Skeletal muscle tissue (tissue), 4 donors: Measurements from ENCODE around the gene TEDC1. TPM values are rescaled to one million over a fixed set of nuclear protein-coding genes. Genes with fewer than 3 reads are reported as not detected.
A peak's percentile ranks its signal among the peaks of the same experiment; 100 is the strongest.

Experiments used
- H3K27ac ChIP-seq: one replicate; pipeline ENCODE4 v1.7.0; 2013; ENCODE audit warnings: mild to moderate bottlenecking, low read depth, low read length, inconsistent platforms
- H3K27me3 ChIP-seq, 3 donors: one replicate each; pipeline ENCODE4 v1.7.0; 2013; ENCODE audit warnings: low read length in 3 of 3; ENCODE audit not compliant: control insufficient read depth in 3 of 3, insufficient read depth in 3 of 3
- H3K36me3 ChIP-seq, 3 donors: one replicate each; pipeline ENCODE4 v1.7.0; 2013; ENCODE audit warnings: low read length in 3 of 3; ENCODE audit not compliant: control insufficient read depth in 3 of 3, insufficient read depth in 3 of 3
- H3K4me1 ChIP-seq, 3 donors: one replicate each; pipeline ENCODE4 v1.7.0; 2013; ENCODE audit warnings: low read length in 3 of 3, mild to moderate bottlenecking in 3 of 3; ENCODE audit not compliant: control insufficient read depth in 3 of 3, insufficient read depth in 3 of 3
- H3K4me3 ChIP-seq, 3 donors: one replicate each; pipeline ENCODE4 v1.7.0; 2013; ENCODE audit warnings: low read length in 3 of 3
- H3K9ac ChIP-seq, 3 donors: one replicate each; pipeline ENCODE4 v1.7.0; 2013; ENCODE audit warnings: low read length in 3 of 3, mild to moderate bottlenecking in 3 of 3, moderate library complexity in 2 of 3, low read depth in 1 of 3
- H3K9me3 ChIP-seq, 3 donors: one replicate each; pipeline ENCODE4 v1.7.0; 2013; ENCODE audit warnings: low read length in 3 of 3; ENCODE audit not compliant: control insufficient read depth in 3 of 3
- total RNA-seq: library from RNA; depleted of rRNA; stranded (reverse); fragments of >200 nt; gene quantifications from one replicate; pipeline ENCODE4 v1.2.3, GENCODE V29; 2014
- donor health status: Osteomylitis.

TEDC1 gene
- total RNA-seq, 1 donor from 2014 or later, result 2.1 TPM

DNA sequence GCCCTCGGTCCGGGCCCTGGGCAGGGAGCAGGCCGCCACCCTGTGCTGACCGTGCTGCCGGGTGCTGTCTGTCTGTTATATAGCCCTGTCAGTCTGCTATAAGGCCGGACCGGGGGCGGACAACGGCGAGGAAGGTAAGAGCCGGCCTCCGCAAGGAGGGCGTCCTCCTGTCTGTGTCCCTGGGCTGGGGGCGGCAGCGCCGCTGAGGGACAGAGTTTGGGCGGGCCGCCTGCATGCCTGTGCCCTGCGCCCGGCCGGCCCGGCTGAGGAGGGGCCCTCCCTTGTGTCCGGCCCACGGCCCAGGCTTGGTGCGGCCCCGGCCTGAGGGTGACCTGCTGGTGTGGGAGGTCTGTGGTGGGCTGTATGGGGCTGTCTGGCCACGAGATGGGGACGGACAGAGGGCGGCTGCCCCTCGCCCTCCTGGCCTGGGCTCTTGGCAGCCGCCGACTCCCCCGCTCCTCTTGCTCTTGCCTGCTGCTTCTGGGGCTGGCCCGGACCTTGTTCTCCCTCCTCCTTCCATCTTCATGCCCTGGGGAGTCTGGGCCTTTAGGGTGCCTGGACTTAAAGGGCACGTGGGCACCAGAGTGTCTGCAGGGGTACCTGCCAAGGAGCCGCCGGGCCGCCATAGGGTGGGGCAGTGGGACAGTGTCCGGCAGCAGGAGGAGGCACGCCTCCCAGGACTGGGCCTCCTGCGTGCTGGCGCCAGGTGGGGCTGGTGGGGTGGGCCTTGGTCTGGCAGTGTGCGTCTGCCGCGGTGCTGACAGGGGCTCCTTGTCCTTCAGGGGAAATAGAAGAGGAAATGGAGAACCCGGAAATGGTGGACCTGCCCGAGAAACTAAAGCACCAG, 41.5 kb upstream of the TEDC1 start:
- no peak overlapping the region for H3K27ac ChIP-seq
- H3K4me3 ChIP-seq, result no peak overlapping the region
- H3K4me1 ChIP-seq, result peaks cover 9 to 11% (median 10%) of the 10 kb centered on the region in 3 donors
- peak overlapping the region in 1 of 3 donors; percentile 8 for H3K9ac ChIP-seq
- H3K9me3 ChIP-seq, result no peaks in the 10 kb centered on the region
- H3K36me3 ChIP-seq, result peaks cover 16 to 33% (median 22%) of the 10 kb centered on the region in 3 donors
- H3K27me3 ChIP-seq, result no peaks in the 10 kb centered on the region

DNA sequence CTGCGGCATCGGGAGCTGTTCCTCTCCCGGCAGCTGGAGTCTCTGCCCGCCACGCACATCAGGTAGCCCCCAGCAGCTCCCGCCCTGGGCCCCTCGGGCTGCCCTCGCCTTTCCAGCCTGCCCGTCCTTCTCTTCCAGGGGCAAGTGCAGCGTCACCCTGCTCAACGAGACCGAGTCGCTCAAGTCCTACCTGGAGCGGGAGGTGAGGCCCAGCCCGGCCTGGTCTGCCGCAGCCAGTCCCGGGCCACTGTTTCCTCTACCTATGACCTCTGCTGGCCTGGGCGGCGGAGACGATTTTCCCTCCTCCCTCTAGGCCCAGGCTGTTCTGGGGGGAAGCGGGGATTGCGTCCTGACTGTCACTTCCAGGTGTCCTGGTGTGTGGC, 40.9 kb upstream of the TEDC1 start:
- Histone ChIP-seq H3K9me3 (no peaks in the 10 kb centered on the region), H3K4me1 (peaks cover 9 to 11% (median 10%) of the 10 kb centered on the region in 3 donors), H3K36me3 (peaks cover 18 to 34% (median 22%) of the 10 kb centered on the region in 3 donors), H3K9ac (no peak overlapping the region), H3K27me3 (no peaks in the 10 kb centered on the region), H3K4me3 (no peak overlapping the region), H3K27ac (no peak overlapping the region)

DNA sequence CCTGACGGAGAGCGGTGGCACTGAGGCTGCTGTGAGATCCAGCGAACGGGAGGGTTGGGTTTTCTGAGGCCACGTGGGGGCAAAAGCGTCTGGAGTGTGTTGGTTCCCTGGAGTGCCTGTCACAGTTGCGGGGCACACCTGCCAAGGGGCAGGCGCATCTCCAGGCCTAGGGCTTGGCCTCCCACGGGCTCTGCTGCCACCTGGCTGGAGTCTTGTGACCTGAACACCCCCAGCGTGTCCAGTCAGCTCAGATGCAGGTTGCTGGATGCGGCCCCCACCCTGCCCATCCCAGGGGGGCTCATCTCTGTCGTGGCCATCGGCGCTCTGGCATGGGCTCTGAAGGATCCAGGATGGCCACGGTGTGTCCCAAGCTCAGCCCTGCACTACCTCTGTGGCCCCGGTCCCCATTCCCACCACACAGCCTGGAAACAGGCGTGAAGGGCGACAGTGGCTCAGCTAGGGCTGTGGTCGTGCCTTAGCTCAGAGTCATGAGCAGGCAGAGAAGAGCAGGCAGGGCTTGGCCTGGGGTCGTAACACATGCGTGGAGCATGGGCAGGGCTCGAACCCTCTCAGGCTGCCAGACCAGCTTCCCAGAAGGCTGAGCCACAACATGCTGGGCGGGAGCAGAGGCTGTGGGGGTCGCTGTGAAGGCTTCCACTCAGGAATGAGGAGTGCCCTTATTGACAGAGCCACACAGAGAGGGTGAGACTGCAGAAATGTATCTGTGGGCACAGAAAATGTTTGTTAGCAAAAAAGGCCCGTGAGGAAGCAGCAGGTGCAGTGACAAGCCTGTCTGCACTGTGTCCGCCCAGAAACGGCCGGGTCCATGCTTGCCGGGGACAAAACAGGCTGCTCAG, 40.0 kb upstream of the TEDC1 start:
- Histone ChIP-seq H3K4me1 (peaks cover 9 to 11% (median 10%) of the 10 kb centered on the region in 3 donors), H3K9me3 (no peaks in the 10 kb centered on the region), H3K4me3 (no peak overlapping the region), H3K36me3 (peaks cover 27 to 37% (median 31%) of the 10 kb centered on the region in 3 donors), H3K27ac (no peak overlapping the region), H3K9ac (no peak overlapping the region), H3K27me3 (no peaks in the 10 kb centered on the region)

DNA sequence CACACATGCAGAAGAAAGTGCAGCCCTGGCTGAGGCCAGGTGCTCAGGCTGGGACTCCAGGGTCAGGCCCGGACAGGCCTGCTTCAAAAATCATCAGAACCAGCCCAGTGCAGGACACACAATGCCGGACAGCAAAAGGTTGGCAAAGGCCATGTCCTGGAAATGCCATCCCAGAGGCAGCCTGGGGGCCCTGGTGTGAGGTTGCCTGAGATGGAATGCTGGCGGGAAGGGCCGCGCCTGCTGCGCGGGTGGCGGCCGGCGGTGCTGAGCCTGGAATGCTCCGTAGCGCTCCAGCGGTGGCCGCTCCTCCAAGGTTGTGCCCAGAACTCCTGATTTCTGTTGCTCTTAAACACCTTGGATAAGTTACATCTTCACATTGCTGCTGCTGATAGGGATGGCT, 38.1 kb upstream of the TEDC1 start:
- Histone ChIP-seq H3K4me1 (peaks cover 9 to 11% (median 10%) of the 10 kb centered on the region in 3 donors), H3K36me3 (peaks cover 35 to 40% (median 37%) of the 10 kb centered on the region in 3 donors)

DNA sequence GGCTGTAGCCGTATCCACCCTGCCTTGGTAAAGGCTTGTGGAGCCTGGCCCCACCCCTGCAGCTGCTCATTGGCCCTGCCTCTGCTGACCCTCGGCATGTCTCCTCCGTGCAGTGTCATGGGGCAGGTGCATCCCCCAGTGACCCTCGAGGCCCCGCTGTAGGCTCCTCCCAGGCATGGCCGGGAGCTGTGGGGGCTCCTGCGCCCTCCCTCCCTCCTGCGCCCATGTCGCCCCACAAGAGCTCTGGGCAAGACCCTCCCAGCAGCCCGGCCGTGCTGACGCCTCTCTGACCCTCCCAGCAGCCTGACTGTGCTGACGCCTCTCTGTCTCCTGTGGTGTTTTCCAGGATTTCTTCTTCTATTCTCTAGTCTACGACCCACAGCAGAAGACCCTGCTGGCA, 37.2 kb upstream of the TEDC1 start:
- Histone ChIP-seq H3K27me3 (no peaks in the 10 kb centered on the region), H3K36me3 (peaks cover 35 to 44% (median 37%) of the 10 kb centered on the region in 3 donors), H3K9me3 (no peaks in the 10 kb centered on the region)

More for the DNA sequence above, 38.1 kb upstream of the TEDC1 start:
- H3K9ac ChIP-seq, result no peak overlapping the region
- no peak overlapping the region for H3K27ac ChIP-seq
- no peak overlapping the region for H3K4me3 ChIP-seq
- no peaks in the 10 kb centered on the region for H3K9me3 ChIP-seq
- no peaks in the 10 kb centered on the region for H3K27me3 ChIP-seq

DNA sequence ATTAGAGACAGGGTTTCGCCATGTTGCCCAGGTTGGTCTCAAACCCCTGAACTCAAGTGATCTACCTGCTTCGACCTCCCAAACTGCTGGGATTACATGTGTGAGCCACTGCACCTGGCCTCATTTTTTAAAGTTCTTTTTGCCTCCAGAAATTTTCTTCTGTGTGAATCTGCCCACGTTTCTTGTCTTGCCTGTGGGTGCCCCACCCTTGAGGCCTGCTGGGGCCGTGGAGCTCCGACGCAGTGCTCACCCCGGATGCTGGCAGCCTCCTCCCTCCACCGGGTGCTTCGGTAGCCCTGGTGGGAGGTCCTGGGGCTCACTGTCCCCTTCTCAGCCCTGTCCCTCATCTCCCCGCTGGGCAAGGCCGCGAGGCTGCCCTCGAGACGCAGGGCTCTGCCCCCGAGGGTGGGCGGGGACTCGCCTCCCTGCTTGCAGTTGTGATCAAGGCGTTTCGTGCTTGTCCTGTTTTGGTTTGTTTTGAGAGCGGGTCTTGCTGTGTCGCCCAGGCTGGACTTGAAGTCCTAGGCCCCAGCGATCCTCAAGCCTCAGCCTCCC, 35.9 kb upstream of the TEDC1 start:
- Histone ChIP-seq H3K27me3 (no peaks in the 10 kb centered on the region), H3K4me1 (no peaks in the 10 kb centered on the region), H3K4me3 (no peak overlapping the region), H3K9ac (no peak overlapping the region), H3K9me3 (no peaks in the 10 kb centered on the region), H3K36me3 (peaks cover 34 to 42% (median 37%) of the 10 kb centered on the region in 3 donors), H3K27ac (no peak overlapping the region)

More for the DNA sequence above, 37.2 kb upstream of the TEDC1 start:
- Histone ChIP-seq H3K4me1 (peaks cover 2 to 3% (median 3%) of the 10 kb centered on the region in 3 donors), H3K27ac (no peak overlapping the region), H3K4me3 (no peak overlapping the region), H3K9ac (no peak overlapping the region)

DNA sequence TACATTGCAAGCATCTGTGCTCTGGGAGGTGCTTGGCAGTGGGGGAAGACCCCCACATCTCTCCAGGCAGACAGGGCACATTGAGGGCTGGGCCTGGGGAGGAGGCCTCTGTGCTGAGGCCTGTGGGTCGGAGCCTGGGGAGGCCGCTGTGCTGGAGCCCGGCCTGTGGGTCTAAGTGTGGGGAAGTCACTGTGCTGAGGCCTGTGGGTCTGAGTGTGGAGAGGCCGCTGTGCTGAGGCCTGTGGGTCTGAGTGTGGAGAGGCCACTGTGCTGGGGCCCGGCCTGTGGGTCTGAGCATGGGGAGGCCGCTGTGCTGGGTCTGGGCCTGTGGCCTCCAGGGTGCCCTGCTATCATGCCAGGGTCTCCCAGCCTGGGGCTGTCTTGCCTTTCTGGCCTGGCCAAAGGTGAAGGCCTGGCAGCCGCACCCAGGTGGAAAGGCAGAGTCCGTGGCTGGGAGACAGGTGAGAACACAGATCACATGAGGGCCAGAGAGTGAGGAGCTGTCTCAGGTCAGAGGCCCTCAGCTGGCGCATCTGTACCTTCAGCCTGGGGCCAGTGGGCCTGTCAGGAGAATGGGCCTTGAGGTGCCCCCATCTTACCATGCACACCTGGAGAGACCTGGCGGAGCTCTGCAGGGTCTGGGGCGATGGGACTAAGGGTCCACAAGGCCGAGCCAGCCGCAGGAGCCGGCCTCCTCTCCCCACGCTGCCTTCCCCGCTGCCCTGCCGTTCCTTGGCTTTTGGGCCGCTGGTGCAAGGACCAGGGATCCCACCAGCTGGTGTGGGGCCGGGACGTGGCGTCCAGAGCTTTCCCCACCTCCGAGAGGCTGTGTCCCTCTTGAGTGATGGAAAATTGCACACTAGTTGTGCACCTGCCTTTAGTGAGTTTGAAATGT, 35.0 kb upstream of the TEDC1 start:
- no peak overlapping the region for H3K27ac ChIP-seq
- no peaks in the 10 kb centered on the region for H3K4me1 ChIP-seq
- peaks cover 35 to 44% (median 38%) of the 10 kb centered on the region in 3 donors for H3K36me3 ChIP-seq
- no peaks in the 10 kb centered on the region for H3K27me3 ChIP-seq
- H3K9me3 ChIP-seq, result no peaks in the 10 kb centered on the region
- H3K4me3 ChIP-seq, result no peak overlapping the region
- H3K9ac ChIP-seq, result no peak overlapping the region

DNA sequence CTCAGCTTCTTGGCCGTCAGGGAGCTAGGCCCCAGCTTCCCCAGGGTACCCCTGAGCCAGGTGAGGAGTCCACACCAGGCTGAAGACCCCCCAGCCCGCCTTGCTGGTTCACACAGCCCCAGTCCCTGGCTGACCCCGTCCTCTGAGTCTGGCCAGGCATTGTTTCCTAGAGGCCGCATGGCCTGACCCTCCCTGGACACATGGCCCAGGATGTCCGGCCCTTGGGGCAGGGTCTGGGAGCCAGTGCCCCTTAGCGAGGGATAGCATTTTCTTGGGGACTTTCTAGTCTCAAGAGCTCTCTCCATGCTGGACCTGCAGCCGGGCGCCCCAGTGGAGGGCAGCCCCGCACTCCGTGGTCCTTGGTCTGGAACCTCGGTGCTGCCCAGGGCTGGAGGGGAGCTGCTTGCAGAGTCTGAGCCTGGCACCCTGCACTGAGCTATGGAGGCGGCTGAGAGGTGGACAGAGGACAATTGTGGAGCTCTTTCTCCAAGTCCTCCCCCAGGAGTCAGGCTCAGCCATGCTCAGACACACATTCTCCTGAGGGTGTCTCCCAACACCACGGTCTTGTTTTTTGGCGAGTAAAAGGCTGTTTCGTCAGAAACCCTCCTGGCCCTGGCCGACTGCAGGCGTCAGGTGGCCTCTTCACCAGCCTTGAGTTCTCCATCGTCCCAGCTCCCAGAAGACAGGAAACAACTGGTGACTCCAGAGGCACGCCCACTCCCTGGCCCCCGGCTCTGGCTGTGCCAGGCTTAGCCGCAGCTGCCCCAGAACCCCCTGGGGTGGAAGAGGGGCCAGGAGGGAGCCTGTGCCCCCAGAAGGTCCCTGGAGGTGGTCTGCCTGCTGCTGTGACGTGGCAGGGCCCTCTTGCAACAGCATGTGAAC, 34.1 kb upstream of the TEDC1 start:
- H3K27me3 ChIP-seq, result no peaks in the 10 kb centered on the region
- H3K27ac ChIP-seq, result no peak overlapping the region
- H3K36me3 ChIP-seq, result peaks cover 41 to 44% (median 43%) of the 10 kb centered on the region in 3 donors

More for the DNA sequence above, 34.1 kb upstream of the TEDC1 start:
- Histone ChIP-seq H3K9ac (peak overlapping the region in 1 of 3 donors; percentile 16), H3K4me1 (no peaks in the 10 kb centered on the region), H3K4me3 (no peak overlapping the region), H3K9me3 (no peaks in the 10 kb centered on the region)
